Endodermal cell (in vitro differentiated cells): ENCODE results near the gene CHST14. TPM values are rescaled to one million over a fixed set of nuclear protein-coding genes. Genes with fewer than 3 reads are reported as not detected.

Source experiments
- DNase-seq: peaks from one replicate; pipeline ENCODE4 v3.0.0-alpha.2; 2017
- H3K27ac ChIP-seq: 2 replicates; pipeline ENCODE4 v1.5.1; 2013; ENCODE audit warnings: mild to moderate bottlenecking, low read depth, low read length, moderate library complexity
- H3K27me3 ChIP-seq: 2 replicates; pipeline ENCODE4 v1.6.1; 2013; ENCODE audit warnings: mild to moderate bottlenecking, low read length, moderate library complexity; ENCODE audit not compliant: insufficient read depth, control insufficient read depth, poor library complexity, severe bottlenecking
- H3K36me3 ChIP-seq: 2 replicates; pipeline ENCODE4 v1.7.0; 2013; ENCODE audit warnings: mild to moderate bottlenecking, low read length, moderate library complexity; ENCODE audit not compliant: control insufficient read depth, insufficient read depth
- H3K4me1 ChIP-seq: one replicate; pipeline ENCODE4 v1.7.0; 2013; ENCODE audit warnings: low read length; ENCODE audit not compliant: control insufficient read depth, insufficient read depth
- H3K4me3 ChIP-seq: 2 replicates; pipeline ENCODE4 v1.5.1; 2013; ENCODE audit warnings: mild to moderate bottlenecking, low read length, moderate library complexity
- H3K9ac ChIP-seq: 2 replicates; pipeline ENCODE4 v1.6.1; 2013; ENCODE audit warnings: mild to moderate bottlenecking, low read length, moderate library complexity; ENCODE audit not compliant: poor library complexity, severe bottlenecking; ENCODE audit errors: extremely low read depth
- H3K9me3 ChIP-seq: 2 replicates; pipeline ENCODE4 v1.6.1; 2013; ENCODE audit warnings: mild to moderate bottlenecking, low read length, moderate library complexity; ENCODE audit not compliant: control insufficient read depth
- H3K27ac Mint-ChIP-seq: 2 replicates; pipeline ENCODE4 v1.8.0; 2020; ENCODE audit warnings: mixed read lengths
- H3K27me3 Mint-ChIP-seq: 2 replicates; pipeline ENCODE4 v1.8.0; 2021; ENCODE audit warnings: mild to moderate bottlenecking, mixed read lengths; ENCODE audit not compliant: insufficient read depth
- H3K36me3 Mint-ChIP-seq: 2 replicates; pipeline ENCODE4 v1.8.0; 2020; ENCODE audit warnings: low read depth, mixed read lengths
- H3K4me1 Mint-ChIP-seq: 2 replicates; pipeline ENCODE4 v1.8.0; 2020; ENCODE audit warnings: mixed read lengths
- H3K4me3 Mint-ChIP-seq: 2 replicates; pipeline ENCODE4 v1.8.0; 2020; ENCODE audit warnings: mild to moderate bottlenecking, moderate library complexity, mixed read lengths
- H3K9me3 Mint-ChIP-seq: 2 replicates; pipeline ENCODE4 v1.8.0; 2020; ENCODE audit warnings: mild to moderate bottlenecking, mixed read lengths
- WGBS, 2 experiments: methylation state at CpG; one replicate each; pipeline versions ENCODE4 v1.1.5 to v1.1.7; 2013; ENCODE audit warnings: missing lambda C conversion rate in 2 of 2, mixed read lengths in 1 of 2; ENCODE audit not compliant: insufficient coverage in 1 of 2, insufficient read length in 1 of 2; 5-methylcytosine and 5-hydroxymethylcytosine counted together
- total RNA-seq, 2 donors: library from RNA; stranded (reverse); fragmentation: NEBNext Ultra II Directional in 1 of 2; extraction: Animal tissue kit (Norgen Biotek cat#: 25700) in 1 of 2; gene quantifications; 2 replicates in 1 of 2; 3 replicates in 1 of 2; pipeline ENCODE4 v1.2.1, GENCODE V29; 2021
- TF ChIP-seq, protein P1 (sequence below): fragments of 200-600 bp; sonication (generic); conservative IDR thresholded peaks from 2 replicates; pipeline ENCODE4 v1.5.0; 2021; ENCODE audit warnings: antibody characterized with exemption, mild to moderate bottlenecking

CHST14 gene
- total RNA-seq, 2 donors from 2014 or later: 33.7 to 43.0 TPM

DNA sequence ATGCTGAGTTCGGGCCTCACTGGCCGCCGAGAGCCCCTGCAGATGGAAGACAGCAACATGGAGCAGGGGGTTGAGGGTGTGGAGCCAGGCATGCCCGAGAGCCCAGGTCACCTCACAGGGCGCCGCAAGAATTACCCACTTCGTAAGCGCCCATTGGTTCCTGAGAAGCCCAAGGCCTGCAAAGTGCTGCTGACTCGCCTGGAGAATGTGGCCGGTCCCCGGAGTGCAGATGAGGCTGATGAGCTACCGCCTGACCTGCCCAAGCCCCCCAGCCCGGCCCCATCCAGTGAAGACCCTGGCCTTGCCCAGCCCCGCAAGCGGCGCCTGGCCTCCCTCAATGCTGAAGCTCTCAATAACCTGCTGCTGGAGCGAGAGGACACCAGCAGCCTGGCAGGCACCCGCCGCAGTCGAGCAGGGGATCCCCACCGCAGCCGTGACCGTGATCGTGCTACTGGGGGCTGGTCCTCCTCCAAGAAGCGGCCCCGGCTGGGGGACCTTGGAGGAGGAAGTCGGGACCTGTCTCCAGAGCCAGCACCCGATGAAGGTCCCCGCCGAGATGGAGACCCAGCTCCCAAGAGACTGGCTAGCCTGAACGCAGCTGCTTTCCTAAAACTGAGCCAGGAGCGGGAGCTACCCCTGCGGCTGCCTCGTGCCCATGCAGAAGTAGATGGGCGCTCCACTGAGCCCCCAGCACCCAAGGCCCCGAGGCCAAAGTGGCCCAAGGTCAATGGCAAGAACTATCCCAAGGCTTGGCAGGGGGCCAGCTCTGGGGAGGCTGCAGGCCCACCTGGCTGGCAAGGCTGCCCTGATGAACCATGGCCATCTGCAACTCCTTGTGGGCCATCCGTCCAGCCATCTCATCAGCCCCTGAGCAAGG is 12.1 kb upstream of the CHST14 start:
- no peak for DNase-seq
- Mint-ChIP-seq H3K36me3 (peaks cover 17% of the 10 kb centered on the region), H3K9me3 (no peaks in the 10 kb centered on the region), H3K27ac (no peak overlapping the region), H3K4me3 (no peak overlapping the region), H3K27me3 (no peaks in the 10 kb centered on the region), H3K4me1 (peaks cover 31% of the 10 kb centered on the region)
- WGBS, 2 experiments: 94 to 97% methylated on average over 29 to 37 of the region's 37 CpGs
- Histone ChIP-seq H3K4me3 (no peak overlapping the region), H3K4me1 (peaks cover 20% of the 10 kb centered on the region), H3K27ac (no peak overlapping the region), H3K9ac (no peak overlapping the region), H3K9me3 (no peaks in the 10 kb centered on the region), H3K36me3 (peaks cover 26% of the 10 kb centered on the region), H3K27me3 (no peaks in the 10 kb centered on the region)
- TF ChIP-seq, protein P1, sequence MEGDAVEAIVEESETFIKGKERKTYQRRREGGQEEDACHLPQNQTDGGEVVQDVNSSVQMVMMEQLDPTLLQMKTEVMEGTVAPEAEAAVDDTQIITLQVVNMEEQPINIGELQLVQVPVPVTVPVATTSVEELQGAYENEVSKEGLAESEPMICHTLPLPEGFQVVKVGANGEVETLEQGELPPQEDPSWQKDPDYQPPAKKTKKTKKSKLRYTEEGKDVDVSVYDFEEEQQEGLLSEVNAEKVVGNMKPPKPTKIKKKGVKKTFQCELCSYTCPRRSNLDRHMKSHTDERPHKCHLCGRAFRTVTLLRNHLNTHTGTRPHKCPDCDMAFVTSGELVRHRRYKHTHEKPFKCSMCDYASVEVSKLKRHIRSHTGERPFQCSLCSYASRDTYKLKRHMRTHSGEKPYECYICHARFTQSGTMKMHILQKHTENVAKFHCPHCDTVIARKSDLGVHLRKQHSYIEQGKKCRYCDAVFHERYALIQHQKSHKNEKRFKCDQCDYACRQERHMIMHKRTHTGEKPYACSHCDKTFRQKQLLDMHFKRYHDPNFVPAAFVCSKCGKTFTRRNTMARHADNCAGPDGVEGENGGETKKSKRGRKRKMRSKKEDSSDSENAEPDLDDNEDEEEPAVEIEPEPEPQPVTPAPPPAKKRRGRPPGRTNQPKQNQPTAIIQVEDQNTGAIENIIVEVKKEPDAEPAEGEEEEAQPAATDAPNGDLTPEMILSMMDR: no peak

DNA sequence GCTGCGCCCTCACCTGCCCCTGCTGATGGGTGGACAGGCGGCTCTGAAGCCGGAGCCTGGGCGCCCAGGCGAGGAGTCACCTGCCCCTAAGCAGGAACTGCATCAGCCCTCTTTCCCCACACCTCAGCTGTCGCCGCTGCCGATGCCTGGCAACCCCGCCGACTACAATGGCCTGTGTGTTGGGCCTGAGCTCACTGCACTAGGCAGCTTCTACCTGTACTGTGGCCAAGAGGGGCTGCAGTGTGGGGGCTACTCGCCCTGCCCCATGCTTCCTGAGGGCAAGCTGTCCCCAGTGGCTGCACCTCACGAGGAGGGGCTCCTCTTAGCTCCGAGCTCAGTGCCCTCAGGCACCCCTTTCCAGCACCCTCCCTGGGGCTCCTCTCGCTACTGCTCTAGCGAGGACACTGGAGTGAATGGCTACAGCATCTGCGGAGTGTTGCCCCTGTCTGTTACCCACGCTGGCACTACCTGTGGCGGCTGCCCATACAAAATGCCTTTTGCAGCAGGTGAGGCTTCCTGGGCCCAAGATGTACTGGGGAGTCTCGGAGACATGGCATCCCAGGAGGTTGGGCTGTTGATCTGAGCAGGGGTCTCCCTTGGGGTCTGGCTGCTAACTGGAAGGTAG is 11.3 kb upstream of the CHST14 start:
- Mint-ChIP-seq H3K27ac (no peak overlapping the region), H3K36me3 (peaks cover 21% of the 10 kb centered on the region), H3K27me3 (no peaks in the 10 kb centered on the region), H3K9me3 (no peaks in the 10 kb centered on the region), H3K4me3 (no peak overlapping the region), H3K4me1 (peaks cover 24% of the 10 kb centered on the region)
- H3K27me3 ChIP-seq: no peaks in the 10 kb centered on the region
- peaks cover 17% of the 10 kb centered on the region for H3K4me1 ChIP-seq
- no peak for DNase-seq
- WGBS, 2 experiments: 91 to 95% methylated on average over 12 to 19 of the region's 19 CpGs
- no peak overlapping the region for H3K27ac ChIP-seq
- H3K4me3 ChIP-seq: no peak overlapping the region
- no peaks in the 10 kb centered on the region for H3K9me3 ChIP-seq
- H3K36me3 ChIP-seq: peaks cover 34% of the 10 kb centered on the region
- TF ChIP-seq, protein P1: no peak
- H3K9ac ChIP-seq: no peak overlapping the region

DNA sequence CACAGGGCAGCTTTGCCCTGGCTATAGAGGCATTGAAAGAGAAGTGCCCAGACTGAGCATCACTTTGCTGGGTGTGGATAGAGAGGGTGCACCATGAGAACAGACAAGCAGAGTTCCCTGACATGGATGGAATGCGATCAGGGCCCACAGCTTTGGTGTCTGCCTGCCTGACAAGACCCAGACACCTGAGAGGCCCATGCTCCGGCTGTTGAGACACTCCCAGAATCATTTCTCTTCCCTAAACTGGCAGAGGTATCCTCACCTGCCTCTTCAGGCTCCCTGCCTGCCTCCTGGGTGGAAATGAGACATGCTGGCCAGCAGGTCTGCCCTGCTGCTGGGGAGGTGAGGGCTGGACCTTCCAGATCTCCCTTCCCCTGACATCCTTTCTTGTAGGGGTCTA is 10.4 kb upstream of the CHST14 start:
- WGBS, 2 experiments: 90% methylated on average over 2 of the region's 2 CpGs; no CpG with 5 or more reads in 1 of the 2 experiments

More for the DNA sequence above, 10.4 kb upstream of the CHST14 start:
- no peak for DNase-seq
- Histone ChIP-seq H3K4me3 (no peak overlapping the region), H3K4me1 (peaks cover 9% of the 10 kb centered on the region), H3K9me3 (no peaks in the 10 kb centered on the region), H3K36me3 (peaks cover 40% of the 10 kb centered on the region), H3K9ac (no peak overlapping the region), H3K27ac (no peak overlapping the region), H3K27me3 (no peaks in the 10 kb centered on the region)
- Mint-ChIP-seq H3K36me3 (peaks cover 27% of the 10 kb centered on the region), H3K27me3 (no peaks in the 10 kb centered on the region), H3K4me1 (peaks cover 15% of the 10 kb centered on the region), H3K27ac (no peak overlapping the region), H3K4me3 (no peak overlapping the region), H3K9me3 (no peaks in the 10 kb centered on the region)
- TF ChIP-seq, protein P1: no peak
